ENCODE measurements around the gene ARL5C. TPM values are rescaled to one million over a fixed set of nuclear protein-coding genes. Genes with fewer than 3 reads are reported as not detected.
"Not testable (repeated sequence)": the region's sequence is repeated elsewhere in the genome, so short reads cannot be mapped to it uniquely, and the experiment has no call there.

ARL5C gene
- total RNA-seq, 1 experiment from 2014 or later = not detected

GRCh38 chr17:39169518-39169917 lies 3.6 kb upstream of the ARL5C start:
- Histone ChIP-seq H3K27ac (no peak overlapping the region), H3K36me3 (no peaks in the 10 kb centered on the region), H3K27me3 (replicated peaks) (no peaks in the 10 kb centered on the region), H3K4me1 (replicated peaks) (peaks cover 6% of the 10 kb centered on the region; the same call in 1 of the 2 replicates), H3K4me3 (no peak overlapping the region), H3K9me3 (replicated peaks) (no peaks in the 10 kb centered on the region)
- DNase-seq (ENCODE audit: low read depth in 1 of 2, low spot score in 2 of 2) = no peak

- DNase-seq (ENCODE audit: low read depth in 1 of 2, low spot score in 2 of 2) = no peak
- Histone ChIP-seq H3K27me3 (replicated peaks) (no peaks in the 10 kb centered on the region), H3K4me1 (replicated peaks) (peaks cover 7% of the 10 kb centered on the region; the same call in 1 of the 2 replicates), H3K27ac (no peak overlapping the region), H3K9me3 (replicated peaks) (no peaks in the 10 kb centered on the region), H3K36me3 (no peaks in the 10 kb centered on the region), H3K4me3 (no peak overlapping the region)
Measured at GRCh38 chr17:39169101-39169500, 3.1 kb upstream of the ARL5C start.

GRCh38 chr17:39168503-39168902 lies 2.5 kb upstream of the ARL5C start:
- not testable (repeated sequence) for H3K36me3 ChIP-seq; DNase-seq (ENCODE audit: low read depth in 1 of 2, low spot score in 2 of 2); H3K27me3 ChIP-seq (replicated peaks); H3K27ac ChIP-seq; H3K9me3 ChIP-seq (replicated peaks); H3K4me3 ChIP-seq; H3K4me1 ChIP-seq (replicated peaks)

- no peaks in the 10 kb centered on the region for H3K36me3 ChIP-seq
- H3K4me3 ChIP-seq = no peak overlapping the region
- no peaks in the 10 kb centered on the region for H3K9me3 ChIP-seq (replicated peaks)
- H3K4me1 ChIP-seq (replicated peaks) = peaks cover 7% of the 10 kb centered on the region; the same call in 1 of the 2 replicates
- DNase-seq (ENCODE audit: low read depth in 1 of 2, low spot score in 2 of 2) = no peak
- no peaks in the 10 kb centered on the region for H3K27me3 ChIP-seq (replicated peaks)
- no peak overlapping the region for H3K27ac ChIP-seq
Measured at GRCh38 chr17:39167476-39167875, 1.5 kb upstream of the ARL5C start.

GRCh38 chr17:39166437-39167335 lies 725 bp upstream of the ARL5C start:
- Histone ChIP-seq H3K4me3 (no peak overlapping the region), H3K9me3 (replicated peaks) (no peaks in the 10 kb centered on the region), H3K27me3 (replicated peaks) (no peaks in the 10 kb centered on the region), H3K27ac (no peak overlapping the region), H3K36me3 (no peaks in the 10 kb centered on the region), H3K4me1 (replicated peaks) (peaks cover 7% of the 10 kb centered on the region; the same call in 1 of the 2 replicates)
- DNase-seq (ENCODE audit: low read depth in 1 of 2, low spot score in 2 of 2) = no peak

- Histone ChIP-seq H3K9me3 (replicated peaks) (no peaks in the 10 kb centered on the region), H3K36me3 (no peaks in the 10 kb centered on the region), H3K27me3 (replicated peaks) (no peaks in the 10 kb centered on the region), H3K27ac (no peak overlapping the region), H3K4me3 (no peak overlapping the region), H3K4me1 (replicated peaks) (peaks cover 7% of the 10 kb centered on the region; the same call in 1 of the 2 replicates)
- DNase-seq (ENCODE audit: low read depth in 1 of 2, low spot score in 2 of 2) = no peak
Measured at GRCh38 chr17:39165178-39165840, 652 bp downstream of the ARL5C start.

GRCh38 chr17:39164675-39165143 lies 1.3 kb downstream of the ARL5C start:
- Histone ChIP-seq H3K36me3 (no peaks in the 10 kb centered on the region), H3K4me1 (replicated peaks) (peaks cover 7% of the 10 kb centered on the region; the same call in 1 of the 2 replicates), H3K27me3 (replicated peaks) (no peaks in the 10 kb centered on the region), H3K9me3 (replicated peaks) (no peaks in the 10 kb centered on the region), H3K27ac (no peak overlapping the region), H3K4me3 (peak overlapping the region; percentile 14)
- DNase-seq (ENCODE audit: low read depth in 1 of 2, low spot score in 2 of 2) = peak; percentile 73 to 85

GRCh38 chr17:39161962-39162361 lies 4.0 kb downstream of the ARL5C start:
- no peak overlapping the region for H3K4me3 ChIP-seq

GRCh38 chr17:39158623-39159022 lies 7.3 kb downstream of the ARL5C start:
- DNase-seq (ENCODE audit: low read depth in 1 of 2, low spot score in 2 of 2) = no peak
- H3K4me1 ChIP-seq (replicated peaks) = no peaks in the 10 kb centered on the region
- H3K9me3 ChIP-seq (replicated peaks) = no peaks in the 10 kb centered on the region
- no peaks in the 10 kb centered on the region for H3K36me3 ChIP-seq
- no peak overlapping the region for H3K27ac ChIP-seq
- no peaks in the 10 kb centered on the region for H3K27me3 ChIP-seq (replicated peaks)
- H3K4me3 ChIP-seq = no peak overlapping the region

More at GRCh38 chr17:39161962-39162361, 4.0 kb downstream of the ARL5C start:
- no peak for DNase-seq (ENCODE audit: low read depth in 1 of 2, low spot score in 2 of 2)
- H3K27me3 ChIP-seq (replicated peaks) = no peaks in the 10 kb centered on the region
- H3K9me3 ChIP-seq (replicated peaks) = no peaks in the 10 kb centered on the region
- H3K4me1 ChIP-seq (replicated peaks) = peaks cover 7% of the 10 kb centered on the region; the same call in 1 of the 2 replicates
- no peak overlapping the region for H3K27ac ChIP-seq
- no peaks in the 10 kb centered on the region for H3K36me3 ChIP-seq

GRCh38 chr17:39156491-39156890 lies 9.5 kb downstream of the ARL5C start:
- Histone ChIP-seq H3K27me3 (replicated peaks) (no peaks in the 10 kb centered on the region; the same call in 1 of the 2 replicates), H3K4me1 (replicated peaks) (peaks cover 7% of the 10 kb centered on the region; the same call in 1 of the 2 replicates), H3K36me3 (no peaks in the 10 kb centered on the region), H3K9me3 (replicated peaks) (no peaks in the 10 kb centered on the region), H3K4me3 (no peak overlapping the region), H3K27ac (no peak overlapping the region)
- DNase-seq (ENCODE audit: low read depth in 1 of 2, low spot score in 2 of 2) = no peak

GRCh38 chr17:39155654-39156053 lies 10.3 kb downstream of the ARL5C start:
- no peak overlapping the region for H3K4me3 ChIP-seq
- no peaks in the 10 kb centered on the region for H3K36me3 ChIP-seq
- H3K9me3 ChIP-seq (replicated peaks) = no peaks in the 10 kb centered on the region
- H3K27me3 ChIP-seq (replicated peaks) = peaks cover 7% of the 10 kb centered on the region
- no peak overlapping the region for H3K27ac ChIP-seq
- no peak for DNase-seq (ENCODE audit: low read depth in 1 of 2, low spot score in 2 of 2)
- peaks cover 7% of the 10 kb centered on the region; the same call in 1 of the 2 replicates for H3K4me1 ChIP-seq (replicated peaks)

GRCh38 chr17:39153599-39154051 lies 12.3 kb downstream of the ARL5C start:
- Histone ChIP-seq H3K27me3 (replicated peaks) (peaks cover 18% of the 10 kb centered on the region), H3K4me3 (peak overlapping the region; percentile 52), H3K4me1 (replicated peaks) (peaks cover 7% of the 10 kb centered on the region; the same call in 1 of the 2 replicates), H3K27ac (no peak overlapping the region), H3K9me3 (replicated peaks) (no peaks in the 10 kb centered on the region), H3K36me3 (no peaks in the 10 kb centered on the region)
- peak; percentile 86 to 97 for DNase-seq (ENCODE audit: low read depth in 1 of 2, low spot score in 2 of 2)

- H3K4me3 ChIP-seq = no peak overlapping the region; the same call in 1 of the 2 replicates
- DNase-seq (ENCODE audit: low read depth in 1 of 2, low spot score in 2 of 2) = no peak
- peaks cover 18% of the 10 kb centered on the region for H3K27me3 ChIP-seq (replicated peaks)
- peaks cover 7% of the 10 kb centered on the region; the same call in 1 of the 2 replicates for H3K4me1 ChIP-seq (replicated peaks)
- H3K36me3 ChIP-seq = no peaks in the 10 kb centered on the region
- no peak overlapping the region for H3K27ac ChIP-seq
- H3K9me3 ChIP-seq (replicated peaks) = no peaks in the 10 kb centered on the region
Measured at GRCh38 chr17:39151943-39152818, 13.8 kb downstream of the ARL5C start.

Data from SJSA1 (cell line).